GM23338 (cell line): ENCODE data around the gene HOATZ.

Experiments used
- CREB1 ChIP-seq: fragments of 250-450 bp; sonication (Bioruptor Pico); IDR thresholded peaks from 2 replicates; pipeline ENCODE4 v1.5.0; 2020; ENCODE audit warnings: low read depth, mild to moderate bottlenecking, moderate library complexity
- CTCF ChIP-seq, 2 experiments: fragments of 200-600 bp in 1 of 2; sonication (generic) in 1 of 2; conservative IDR thresholded peaks; 2 replicates each; pipeline versions ENCODE4 v1.5.1 to v1.6.1; 2016 to 2017; ENCODE audit warnings: antibody characterized with exemption in 2 of 2, low read depth in 2 of 2, mild to moderate bottlenecking in 2 of 2, moderate library complexity in 1 of 2
- ETS1 ChIP-seq: IDR thresholded peaks from 2 replicates; pipeline ENCODE4 v1.6.1; 2016; ENCODE audit warnings: antibody characterized with exemption
- EZH2 ChIP-seq: fragments of 200-600 bp; sonication (generic); IDR thresholded peaks from one replicate; pipeline ENCODE4 v1.8.0; 2017; ENCODE audit warnings: antibody characterized with exemption, mild to moderate bottlenecking, low read depth; ENCODE audit not compliant: unreplicated experiment
- EZH2phosphoT487 ChIP-seq: fragments of 200-600 bp; sonication (generic); IDR thresholded peaks from one replicate; pipeline ENCODE4 v1.8.1; 2018; ENCODE audit warnings: antibody characterized with exemption; ENCODE audit not compliant: unreplicated experiment
- JUNB ChIP-seq: IDR thresholded peaks from one replicate; pipeline ENCODE4 v1.6.1; 2016; ENCODE audit warnings: antibody characterized with exemption; ENCODE audit not compliant: unreplicated experiment
- NANOG ChIP-seq: IDR thresholded peaks from 2 replicates; pipeline ENCODE4 v1.6.1; 2016; ENCODE audit warnings: antibody characterized with exemption, borderline replicate concordance
- POLR2AphosphoS5 ChIP-seq: IDR thresholded peaks from 2 replicates; pipeline ENCODE4 v1.6.1; 2016; ENCODE audit warnings: antibody characterized with exemption, low read depth
- REST ChIP-seq: IDR thresholded peaks from one replicate; pipeline ENCODE4 v1.6.1; 2018; ENCODE audit warnings: antibody characterized with exemption; ENCODE audit not compliant: unreplicated experiment
- STAT1 ChIP-seq: IDR thresholded peaks from one replicate; pipeline ENCODE4 v1.6.1; 2016; ENCODE audit warnings: antibody characterized with exemption; ENCODE audit not compliant: unreplicated experiment
- ZNF114 ChIP-seq: fragments of 250-450 bp; sonication (Bioruptor Pico); IDR thresholded peaks from 2 replicates; pipeline ENCODE4 v1.5.0; 2020; ENCODE audit warnings: mild to moderate bottlenecking, moderate library complexity
- ZNF331 ChIP-seq: fragments of 250-450 bp; sonication (Bioruptor Pico); IDR thresholded peaks from 2 replicates; pipeline ENCODE4 v1.5.0; 2020; ENCODE audit warnings: low read depth, mild to moderate bottlenecking, moderate library complexity

- TF ChIP-seq CTCF (conservative IDR thresholded peaks at IDR 0.05; ENCODE audit: low read depth in 2 of 2): no peak
- TF ChIP-seq REST: no peak
- TF ChIP-seq CREB1 (CRISPR knock-in tag): no peak
- no peak for TF ChIP-seq EZH2
- no peak for TF ChIP-seq POLR2AphosphoS5
- no peak for TF ChIP-seq JUNB
- no peak for TF ChIP-seq NANOG
- no peak for TF ChIP-seq EZH2phosphoT487
- no peak for TF ChIP-seq STAT1
- no peak for TF ChIP-seq ZNF114
- no peak for TF ChIP-seq ETS1
- TF ChIP-seq ZNF331 (CRISPR knock-in tag): no peak
These were observed 28.2 kb downstream of the HOATZ start for GRCh38 chr11:111542606-111543275.
